Fibroblast of the aortic adventitia (primary cell): Measurements from ENCODE around the gene UVRAG. TPM values are rescaled to one million over a fixed set of nuclear protein-coding genes. Genes with fewer than 3 reads are reported as not detected.

Experiments used
- DNase-seq: peaks from one replicate; pipeline ENCODE4 v3.0.0-alpha.2; 2010; ENCODE audit warnings: low read depth
- H3K4me3 ChIP-seq: 2 replicates; pipeline ENCODE4 v1.5.1; 2011; ENCODE audit warnings: low read depth, mild to moderate bottlenecking, control low read depth, low read length, moderate library complexity
- CTCF ChIP-seq: IDR thresholded peaks from 2 replicates; pipeline ENCODE4 v1.5.1; 2011; ENCODE audit warnings: mild to moderate bottlenecking, low read length, control low read depth, inconsistent platforms; ENCODE audit not compliant: insufficient read depth
- total RNA-seq: library from RNA; depleted of rRNA; stranded (reverse); fragments of >200 nt; gene quantifications from 2 replicates; pipeline ENCODE4 v1.2.3, GENCODE V29; 2012; ENCODE audit warnings: low replicate concordance

UVRAG gene
- total RNA-seq, 1 donor: 21.6 TPM

GRCh38 chr11:75980031-75980430 lies 165.0 kb downstream of the UVRAG start:
- no peak for TF ChIP-seq CTCF
- DNase-seq: no peak
- H3K4me3 ChIP-seq: no peak overlapping the region

GRCh38 chr11:75981546-75981945 lies 166.5 kb downstream of the UVRAG start:
- DNase-seq: no peak
- no peak overlapping the region for H3K4me3 ChIP-seq
- no peak for TF ChIP-seq CTCF

GRCh38 chr11:75982309-75982708 lies 167.3 kb downstream of the UVRAG start:
- no peak overlapping the region for H3K4me3 ChIP-seq
- no peak for TF ChIP-seq CTCF
- no peak for DNase-seq

- no peak overlapping the region for H3K4me3 ChIP-seq
- DNase-seq: peak; percentile 16
These were observed 172.0 kb downstream of the UVRAG start for GRCh38 chr11:75986966-75987365.

GRCh38 chr11:75993126-75993525 lies 178.1 kb downstream of the UVRAG start:
- no peak for TF ChIP-seq CTCF
- no peak overlapping the region for H3K4me3 ChIP-seq
- no peak for DNase-seq

More at GRCh38 chr11:75986966-75987365, 172.0 kb downstream of the UVRAG start:
- no peak for TF ChIP-seq CTCF

GRCh38 chr11:75994616-75995015 lies 179.6 kb downstream of the UVRAG start:
- no peak overlapping the region for H3K4me3 ChIP-seq
- no peak for DNase-seq
- TF ChIP-seq CTCF: no peak
